ENCODE measurements around the gene CCDC13. TPM values are rescaled to one million over a fixed set of nuclear protein-coding genes. Genes with fewer than 3 reads are reported as not detected.

Gene CCDC13
- total RNA-seq, 1 experiment from 2014 or later: 0.82 TPM

- CTCF ChIA-PET: interaction anchor here (1.6 kb wide), 1 partner anchor 85 kb away, joined by 4 read pairs; no protein-coding TSS in a partner anchor
- no peak for DNase-seq
- Histone ChIP-seq H3K36me3 (ENCODE audit: control insufficient read depth, insufficient read depth, low read length) (no peaks in the 10 kb centered on the region), H3K27me3 (replicated peaks; ENCODE audit: control insufficient read depth, insufficient read depth, low read length) (no peaks in the 10 kb centered on the region), H3K9me3 (no peaks in the 10 kb centered on the region), H3K4me1 (no peaks in the 10 kb centered on the region), H3K4me3 (ENCODE audit: low read depth, low read length) (no peak overlapping the region)
- intact Hi-C loops (cut with micrococcal nuclease; ENCODE audit: unreplicated experiment): loop anchor here (2.0 kb wide), 1 partner anchor 85 kb away; no protein-coding TSS in a partner anchor
- Mint-ChIP-seq H3K4me3 (ENCODE audit: unreplicated experiment) (no peak overlapping the region), H3K27ac (ENCODE audit: unreplicated experiment) (no peak overlapping the region), H3K4me1 (ENCODE audit: low read depth, unreplicated experiment) (no peaks in the 10 kb centered on the region), H3K9me3 (ENCODE audit: unreplicated experiment) (no peaks in the 10 kb centered on the region), H3K36me3 (ENCODE audit: insufficient read depth, unreplicated experiment) (no peaks in the 10 kb centered on the region), H3K27me3 (ENCODE audit: insufficient read depth, unreplicated experiment) (no peaks in the 10 kb centered on the region)
- TF ChIP-seq, protein P1, sequence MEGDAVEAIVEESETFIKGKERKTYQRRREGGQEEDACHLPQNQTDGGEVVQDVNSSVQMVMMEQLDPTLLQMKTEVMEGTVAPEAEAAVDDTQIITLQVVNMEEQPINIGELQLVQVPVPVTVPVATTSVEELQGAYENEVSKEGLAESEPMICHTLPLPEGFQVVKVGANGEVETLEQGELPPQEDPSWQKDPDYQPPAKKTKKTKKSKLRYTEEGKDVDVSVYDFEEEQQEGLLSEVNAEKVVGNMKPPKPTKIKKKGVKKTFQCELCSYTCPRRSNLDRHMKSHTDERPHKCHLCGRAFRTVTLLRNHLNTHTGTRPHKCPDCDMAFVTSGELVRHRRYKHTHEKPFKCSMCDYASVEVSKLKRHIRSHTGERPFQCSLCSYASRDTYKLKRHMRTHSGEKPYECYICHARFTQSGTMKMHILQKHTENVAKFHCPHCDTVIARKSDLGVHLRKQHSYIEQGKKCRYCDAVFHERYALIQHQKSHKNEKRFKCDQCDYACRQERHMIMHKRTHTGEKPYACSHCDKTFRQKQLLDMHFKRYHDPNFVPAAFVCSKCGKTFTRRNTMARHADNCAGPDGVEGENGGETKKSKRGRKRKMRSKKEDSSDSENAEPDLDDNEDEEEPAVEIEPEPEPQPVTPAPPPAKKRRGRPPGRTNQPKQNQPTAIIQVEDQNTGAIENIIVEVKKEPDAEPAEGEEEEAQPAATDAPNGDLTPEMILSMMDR (IDR thresholded peaks at IDR 0.05; ENCODE audit: insufficient read depth in 1 of 2, low read depth in 1 of 2, low read length in 1 of 2, severe bottlenecking in 1 of 2, unreplicated experiment in 1 of 2): no peak
- no TSS peak for BruUV-seq (replicated peaks)
- POLR2A ChIA-PET: no interaction called here
Measured at GRCh38 chr3:42745291-42745745, 27.7 kb downstream of the CCDC13 start.

- ChIA-PET CTCF (interaction anchor here (0.6 to 1.6 kb wide), 3 partner anchors 8 to 87 kb away, joined by 3 to 5 read pairs (median 4); no protein-coding TSS in a partner anchor), POLR2A (no interaction called here)
- TF ChIP-seq, protein P1 (IDR thresholded peaks at IDR 0.05; ENCODE audit: insufficient read depth in 1 of 2, low read depth in 1 of 2, low read length in 1 of 2, severe bottlenecking in 1 of 2, unreplicated experiment in 1 of 2): no peak
- intact Hi-C loops (cut with micrococcal nuclease; ENCODE audit: unreplicated experiment): loop anchor here (5.0 kb wide), 1 partner anchor 171 kb away; no protein-coding TSS in a partner anchor
- BruUV-seq (replicated peaks): no TSS peak
- no peaks in the 10 kb centered on the region for H3K9me3 Mint-ChIP-seq (ENCODE audit: unreplicated experiment)
- H3K4me1 Mint-ChIP-seq (ENCODE audit: low read depth, unreplicated experiment): no peaks in the 10 kb centered on the region
- DNase-seq: no peak
- Histone ChIP-seq H3K36me3 (ENCODE audit: control insufficient read depth, insufficient read depth, low read length) (no peaks in the 10 kb centered on the region), H3K4me1 (no peaks in the 10 kb centered on the region), H3K4me3 (ENCODE audit: low read depth, low read length) (no peak overlapping the region), H3K27me3 (replicated peaks; ENCODE audit: control insufficient read depth, insufficient read depth, low read length) (no peaks in the 10 kb centered on the region), H3K9me3 (no peaks in the 10 kb centered on the region)
- H3K27me3 Mint-ChIP-seq (ENCODE audit: insufficient read depth, unreplicated experiment): no peaks in the 10 kb centered on the region
- H3K27ac Mint-ChIP-seq (ENCODE audit: unreplicated experiment): no peak overlapping the region
- no peaks in the 10 kb centered on the region for H3K36me3 Mint-ChIP-seq (ENCODE audit: insufficient read depth, unreplicated experiment)
- no peak overlapping the region for H3K4me3 Mint-ChIP-seq (ENCODE audit: unreplicated experiment)
Measured at GRCh38 chr3:42743204-42743995, 29.7 kb downstream of the CCDC13 start.

- Histone ChIP-seq H3K36me3 (ENCODE audit: control insufficient read depth, insufficient read depth, low read length) (no peaks in the 10 kb centered on the region), H3K27me3 (replicated peaks; ENCODE audit: control insufficient read depth, insufficient read depth, low read length) (no peaks in the 10 kb centered on the region), H3K4me3 (ENCODE audit: low read depth, low read length) (no peak overlapping the region), H3K4me1 (no peaks in the 10 kb centered on the region), H3K9me3 (no peaks in the 10 kb centered on the region)
- H3K27me3 Mint-ChIP-seq (ENCODE audit: insufficient read depth, unreplicated experiment): no peaks in the 10 kb centered on the region
- POLR2A ChIA-PET: no interaction called here
- CTCF ChIA-PET: interaction anchor here (0.6 kb wide), 1 partner anchor 9 kb away, joined by 5 read pairs; no protein-coding TSS in a partner anchor
- TF ChIP-seq, protein P1 (IDR thresholded peaks at IDR 0.05; ENCODE audit: insufficient read depth in 1 of 2, low read depth in 1 of 2, low read length in 1 of 2, severe bottlenecking in 1 of 2, unreplicated experiment in 1 of 2): no peak
- H3K4me1 Mint-ChIP-seq (ENCODE audit: low read depth, unreplicated experiment): no peaks in the 10 kb centered on the region
- H3K27ac Mint-ChIP-seq (ENCODE audit: unreplicated experiment): no peak overlapping the region
- intact Hi-C loops (cut with micrococcal nuclease; ENCODE audit: unreplicated experiment): loop anchor here (5.0 kb wide), 1 partner anchor 170 kb away; no protein-coding TSS in a partner anchor
- no peaks in the 10 kb centered on the region for H3K9me3 Mint-ChIP-seq (ENCODE audit: unreplicated experiment)
- BruUV-seq (replicated peaks): no TSS peak
- no peak for DNase-seq
- H3K36me3 Mint-ChIP-seq (ENCODE audit: insufficient read depth, unreplicated experiment): no peaks in the 10 kb centered on the region
- no peak overlapping the region for H3K4me3 Mint-ChIP-seq (ENCODE audit: unreplicated experiment)
Measured at GRCh38 chr3:42742688-42743087, 30.4 kb downstream of the CCDC13 start.

All from Caco-2 (cell line).